ENCODE data around the gene PCNX1.

GRCh38 chr14:70884595-70885342 is 22.5 kb upstream of the PCNX1 start:
- TF ChIP-seq EZH2 (IDR thresholded peaks at IDR 0.05; ENCODE audit: low read length, unreplicated experiment) (no peak), CTCF (conservative IDR thresholded peaks at IDR 0.05; ENCODE audit: low read depth, low read length) (no peak)
